ENCODE measurements around the gene OR52W1.
"Not testable (repeated sequence)": the region's sequence is repeated elsewhere in the genome, so short reads cannot be mapped to it uniquely, and the experiment has no call there.

OR52W1 gene

GRCh38 chr11:6219359-6219758 lies 20.3 kb downstream of the OR52W1 start:
- no peak for DNase-seq

GRCh38 chr11:6223854-6224253 lies 24.8 kb downstream of the OR52W1 start:
- DNase-seq: no peak

- DNase-seq: no peak
Measured at GRCh38 chr11:6224421-6224820, 25.4 kb downstream of the OR52W1 start.

GRCh38 chr11:6225024-6225423 lies 26.0 kb downstream of the OR52W1 start:
- no peak for DNase-seq

GRCh38 chr11:6225896-6226295 lies 26.9 kb downstream of the OR52W1 start:
- DNase-seq: no peak

- no peak for DNase-seq
Measured at GRCh38 chr11:6228520-6228919, 29.5 kb downstream of the OR52W1 start.

- no peak for DNase-seq
Measured at GRCh38 chr11:6229911-6230310, 30.9 kb downstream of the OR52W1 start.

- no peak for DNase-seq
Measured at GRCh38 chr11:6232899-6233298, 33.9 kb downstream of the OR52W1 start.

GRCh38 chr11:6233984-6234386 lies 35.0 kb downstream of the OR52W1 start:
- DNase-seq: no peak

GRCh38 chr11:6234387-6235107 lies 35.5 kb downstream of the OR52W1 start, which contains the start of gene FHIP1B:
Gene FHIP1B, minus strand, starts transcription at chr11:6234636. Its CDS starts 10,120 bp downstream, at chr11:6224516.
- peak; percentile 99 for DNase-seq

- DNase-seq: no peak
Measured at GRCh38 chr11:6237266-6237665, 38.2 kb downstream of the OR52W1 start.

- no peak for DNase-seq
Measured at GRCh38 chr11:6237761-6238302, 38.8 kb downstream of the OR52W1 start.

GRCh38 chr11:6238902-6239301 lies 39.9 kb downstream of the OR52W1 start, which contains the start of gene CNGA4:
Gene CNGA4, plus strand, starts transcription at chr11:6239089. Its CDS starts 118 bp downstream, at chr11:6239207.
- DNase-seq: no peak

- DNase-seq: no peak
Measured at GRCh38 chr11:6240139-6240538, 41.1 kb downstream of the OR52W1 start.

- DNase-seq: no peak
Measured at GRCh38 chr11:6240781-6241180, 41.8 kb downstream of the OR52W1 start.

- DNase-seq: no peak
Measured at GRCh38 chr11:6241316-6241715, 42.3 kb downstream of the OR52W1 start.

GRCh38 chr11:6245536-6245935 lies 46.5 kb downstream of the OR52W1 start:
- no peak for DNase-seq

GRCh38 chr11:6248248-6248647 lies 49.2 kb downstream of the OR52W1 start:
- DNase-seq: no peak

GRCh38 chr11:6248897-6249296 lies 49.9 kb downstream of the OR52W1 start:
- not testable (repeated sequence) for DNase-seq
